Measurements from ENCODE around the gene PHC3.

PHC3 gene

GRCh38 chr3:170179432-170179831, 2.1 kb downstream of the PHC3 start:
- no peak for TF ChIP-seq CTCF (IDR thresholded peaks at IDR 0.05; ENCODE audit: low read depth, low read length)

GRCh38 chr3:170178651-170179050, 2.9 kb downstream of the PHC3 start:
- no peak for DNase-seq (ENCODE audit: extremely low read depth, low read depth)
- no peak for TF ChIP-seq CTCF (IDR thresholded peaks at IDR 0.05; ENCODE audit: low read depth, low read length)

More at GRCh38 chr3:170179432-170179831, 2.1 kb downstream of the PHC3 start:
- no peak for DNase-seq (ENCODE audit: extremely low read depth, low read depth)

- no peak for TF ChIP-seq CTCF (IDR thresholded peaks at IDR 0.05; ENCODE audit: low read depth, low read length)
- DNase-seq (ENCODE audit: extremely low read depth, low read depth), result no peak
These were observed 10.0 kb downstream of the PHC3 start for GRCh38 chr3:170171563-170171962.

- no peak for TF ChIP-seq CTCF (IDR thresholded peaks at IDR 0.05; ENCODE audit: low read depth, low read length)
- no peak for DNase-seq (ENCODE audit: extremely low read depth, low read depth)
These were observed 16.8 kb downstream of the PHC3 start for GRCh38 chr3:170164717-170165116.

GRCh38 chr3:170163956-170164645, 17.4 kb downstream of the PHC3 start:
- DNase-seq (ENCODE audit: extremely low read depth, low read depth), result no peak
- TF ChIP-seq CTCF (IDR thresholded peaks at IDR 0.05; ENCODE audit: low read depth, low read length), result no peak

- no peak for DNase-seq (ENCODE audit: extremely low read depth, low read depth)
These were observed 18.9 kb downstream of the PHC3 start for GRCh38 chr3:170162630-170163029.

GRCh38 chr3:170162052-170162451, 19.5 kb downstream of the PHC3 start:
- DNase-seq (ENCODE audit: extremely low read depth, low read depth), result no peak
- no peak for TF ChIP-seq CTCF (IDR thresholded peaks at IDR 0.05; ENCODE audit: low read depth, low read length)

More at GRCh38 chr3:170162630-170163029, 18.9 kb downstream of the PHC3 start:
- TF ChIP-seq CTCF (IDR thresholded peaks at IDR 0.05; ENCODE audit: low read depth, low read length), result no peak

Data from AG09319 (cell line).